Endometrial microvascular endothelial cells (primary cell): ENCODE measurements around the gene KAT2B. TPM values are rescaled to one million over a fixed set of nuclear protein-coding genes. Genes with fewer than 3 reads are reported as not detected.
"Not testable (repeated sequence)": the region's sequence is repeated elsewhere in the genome, so short reads cannot be mapped to it uniquely, and the experiment has no call there.

ENCODE experiments used
- in situ Hi-C: cut with HindIII; loops from 2 replicates; pipeline ENCODE4 v1.10.0; 2017; ENCODE audit warnings: low sequenced_read_pairs, low pct_unique_long_range_greater_than_20kb; ENCODE audit errors: inconsistent ontology term
- total RNA-seq: library from RNA; depleted of rRNA; stranded (reverse); fragments of >200 nt; gene quantifications from one replicate; pipeline ENCODE4 v1.2.3, GENCODE V29; 2015; ENCODE audit errors: inconsistent ontology term

Gene KAT2B
- total RNA-seq = 11.7 TPM

DNA sequence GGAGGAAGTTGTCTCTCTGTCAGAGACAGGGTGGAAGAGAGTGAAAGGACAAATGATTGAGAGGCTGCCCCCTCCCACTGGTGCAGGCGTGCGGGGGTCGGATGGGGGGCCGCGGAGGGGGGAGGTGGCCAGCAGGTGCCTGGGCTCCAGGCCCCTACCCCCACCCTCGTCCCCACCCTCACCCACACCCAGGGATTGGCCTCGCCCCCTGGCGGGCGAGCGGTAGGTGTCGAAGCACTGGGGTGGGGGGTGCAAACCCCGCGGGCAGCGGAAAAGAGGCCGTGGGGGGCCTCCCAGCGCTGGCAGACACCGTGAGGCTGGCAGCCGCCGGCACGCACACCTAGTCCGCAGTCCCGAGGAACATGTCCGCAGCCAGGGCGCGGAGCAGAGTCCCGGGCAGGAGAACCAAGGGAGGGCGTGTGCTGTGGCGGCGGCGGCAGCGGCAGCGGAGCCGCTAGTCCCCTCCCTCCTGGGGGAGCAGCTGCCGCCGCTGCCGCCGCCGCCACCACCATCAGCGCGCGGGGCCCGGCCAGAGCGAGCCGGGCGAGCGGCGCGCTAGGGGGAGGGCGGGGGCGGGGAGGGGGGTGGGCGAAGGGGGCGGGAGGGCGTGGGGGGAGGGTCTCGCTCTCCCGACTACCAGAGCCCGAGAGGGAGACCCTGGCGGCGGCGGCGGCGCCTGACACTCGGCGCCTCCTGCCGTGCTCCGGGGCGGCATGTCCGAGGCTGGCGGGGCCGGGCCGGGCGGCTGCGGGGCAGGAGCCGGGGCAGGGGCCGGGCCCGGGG, at the start of gene KAT2B:
Gene KAT2B (plus strand): TSS at position 682 of the 783 bp plus-strand sequence. CDS start 32 bp downstream, at position 714.
- in situ Hi-C loops = no loop called here

DNA sequence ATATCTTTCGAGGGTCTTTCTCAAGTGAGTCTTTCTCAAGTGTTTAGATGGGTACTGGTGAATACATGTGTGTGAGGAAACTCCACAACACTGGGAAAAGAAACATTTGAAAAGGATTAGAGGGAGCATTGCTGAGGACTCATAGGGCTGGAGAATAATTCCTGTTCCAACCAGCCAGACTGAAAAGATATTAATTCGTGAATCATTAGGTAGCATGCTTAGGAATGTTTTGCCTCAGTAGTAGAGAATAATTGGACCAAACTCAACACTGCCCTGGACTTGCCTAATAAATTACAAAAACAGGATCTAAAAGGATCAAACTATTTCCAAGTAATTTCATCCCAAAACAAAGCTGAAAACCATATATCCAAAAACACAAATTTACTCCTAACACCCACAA, 45.5 kb upstream of the KAT2B start:
- in situ Hi-C loops = no loop called here

DNA sequence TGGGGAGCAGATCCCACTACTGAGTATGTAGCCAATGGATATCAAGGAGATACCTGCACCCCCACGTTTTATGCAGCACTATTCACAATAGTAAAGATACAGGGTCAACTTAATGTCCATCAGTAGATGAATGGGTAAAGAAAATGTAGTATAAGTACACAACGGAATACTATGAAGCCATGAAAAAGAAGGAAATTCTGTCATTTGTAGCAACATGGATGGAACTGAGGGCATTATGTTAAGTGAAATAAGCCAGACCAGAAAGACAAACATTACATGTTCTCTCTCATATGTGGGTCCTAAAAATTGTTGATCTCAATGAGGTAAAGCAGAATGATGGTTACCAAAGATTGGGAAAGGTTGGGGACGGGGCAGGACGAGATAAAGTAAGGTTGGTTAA, 42.7 kb upstream of the KAT2B start:
- in situ Hi-C loops = no loop called here

DNA sequence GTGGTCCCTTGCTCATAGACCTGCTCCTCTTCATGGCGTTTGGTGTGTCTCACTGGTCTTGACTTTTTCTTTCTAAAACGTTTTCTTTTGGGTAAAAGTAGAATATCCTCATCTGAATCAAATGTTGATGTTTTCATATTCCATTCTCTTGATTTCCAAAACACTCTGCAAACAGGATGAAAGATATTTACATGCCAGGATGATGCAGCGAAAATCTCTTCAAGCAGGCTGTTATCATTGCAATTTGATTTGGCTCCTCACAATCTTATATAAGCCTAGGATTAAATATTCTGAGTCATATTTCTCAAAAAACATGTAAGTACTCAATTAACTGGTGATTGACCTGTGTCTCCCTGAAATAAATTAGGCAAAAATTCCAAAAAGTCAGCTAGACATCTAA, 38.3 kb upstream of the KAT2B start:
- in situ Hi-C loops = no loop called here

DNA sequence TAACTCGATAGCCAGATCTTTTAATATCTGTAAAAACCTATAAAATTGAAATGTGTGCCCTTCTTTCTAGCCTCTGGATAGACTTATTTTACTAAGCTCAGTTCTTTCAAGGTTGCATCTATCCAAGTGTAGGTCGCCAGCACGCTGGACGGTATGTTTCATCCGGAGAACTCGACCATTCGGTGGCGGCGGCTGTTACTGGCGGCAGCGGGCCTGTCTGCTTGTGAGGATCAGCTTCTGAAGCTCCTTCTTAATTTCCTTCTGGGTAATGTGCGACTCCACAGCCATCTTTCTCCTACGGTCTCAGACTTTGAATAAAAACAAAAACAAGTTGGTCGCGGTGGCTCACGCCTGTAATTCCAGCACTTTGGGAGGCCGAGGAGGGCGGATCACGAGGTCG, 32.3 kb upstream of the KAT2B start:
- in situ Hi-C loops = no loop called here

DNA sequence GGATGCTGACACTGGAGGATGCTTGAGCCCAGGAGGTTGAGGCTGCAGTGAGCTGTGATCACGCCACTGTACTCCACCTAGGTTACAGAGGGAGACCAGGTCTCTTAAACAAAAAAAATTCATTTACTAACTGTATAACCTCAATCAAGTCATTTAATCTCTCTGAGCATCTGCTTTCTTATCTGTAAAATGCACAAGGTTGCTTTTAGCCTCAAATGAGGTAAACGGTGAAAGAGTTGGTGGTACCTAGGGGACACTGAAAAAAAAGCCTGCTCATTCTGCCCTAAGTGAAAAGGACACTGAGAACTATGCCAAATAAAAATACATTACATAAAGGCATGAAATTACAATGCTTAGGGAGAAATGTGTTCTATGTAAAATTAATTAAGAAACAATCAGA, 31.6 kb upstream of the KAT2B start:
- in situ Hi-C loops = no loop called here

DNA sequence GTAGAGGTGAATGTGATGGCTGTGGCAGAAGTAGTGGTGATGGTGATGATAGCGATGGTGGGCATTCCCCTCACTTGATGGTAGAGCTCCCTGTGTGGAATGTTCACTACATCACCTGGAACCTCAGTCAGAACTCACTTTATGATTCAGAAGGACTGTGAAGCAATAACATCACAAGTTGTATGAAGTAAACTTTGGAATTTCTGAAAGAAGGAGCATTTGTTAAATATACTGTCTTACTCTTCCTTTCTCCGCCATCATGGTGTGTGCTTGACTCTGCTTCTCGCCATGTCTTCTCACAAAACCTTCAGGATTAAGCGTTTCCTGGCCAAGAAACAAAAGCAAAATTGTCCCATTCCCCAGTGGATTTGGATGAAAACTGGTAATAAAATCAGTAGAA, 28.1 kb upstream of the KAT2B start, which contains the start of gene PP2D1:
Gene PP2D1 (minus strand): TSS at position 101 of the 400 bp plus-strand sequence. CDS start 192 bp downstream, outside the sequence.
- in situ Hi-C loops = no loop called here

DNA sequence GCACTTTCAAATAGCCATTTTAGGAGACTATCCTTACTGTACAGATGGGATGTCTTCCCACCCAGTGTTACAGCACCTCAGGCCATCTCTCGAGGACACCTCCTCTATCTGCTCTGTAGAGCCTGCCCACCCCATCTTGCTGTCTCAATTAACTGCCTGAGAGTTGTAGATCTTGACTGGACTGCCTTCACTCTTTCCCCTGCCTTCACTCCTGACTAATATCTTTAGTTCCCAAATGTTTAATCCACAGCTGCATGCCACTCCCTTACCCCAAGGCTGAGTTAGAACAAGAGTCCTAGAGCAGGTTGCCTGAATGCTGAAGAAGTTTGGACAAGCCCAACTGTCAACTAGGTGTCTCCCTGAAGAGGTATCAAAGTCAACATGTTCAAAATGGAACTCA, 26.9 kb upstream of the KAT2B start:
- in situ Hi-C loops = no loop called here

DNA sequence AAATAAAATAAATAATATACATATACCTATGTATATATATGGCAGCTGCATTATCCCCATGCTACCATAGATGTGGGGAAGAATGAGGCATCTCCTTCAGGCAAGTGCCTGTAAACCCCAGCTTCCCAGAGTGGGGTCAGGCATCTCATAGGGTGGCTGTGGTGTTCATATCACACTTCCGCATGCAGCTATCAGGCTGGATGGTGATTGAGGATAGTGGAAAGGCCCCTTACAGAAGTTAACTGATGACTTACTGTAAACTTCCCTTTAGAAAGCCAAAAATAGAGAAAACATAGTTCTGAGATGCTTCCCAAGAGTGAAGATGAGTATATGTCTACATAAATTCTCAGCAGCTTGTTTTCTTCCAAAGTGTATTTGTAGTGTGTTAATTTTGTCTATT, 24.7 kb upstream of the KAT2B start:
- in situ Hi-C loops = no loop called here

DNA sequence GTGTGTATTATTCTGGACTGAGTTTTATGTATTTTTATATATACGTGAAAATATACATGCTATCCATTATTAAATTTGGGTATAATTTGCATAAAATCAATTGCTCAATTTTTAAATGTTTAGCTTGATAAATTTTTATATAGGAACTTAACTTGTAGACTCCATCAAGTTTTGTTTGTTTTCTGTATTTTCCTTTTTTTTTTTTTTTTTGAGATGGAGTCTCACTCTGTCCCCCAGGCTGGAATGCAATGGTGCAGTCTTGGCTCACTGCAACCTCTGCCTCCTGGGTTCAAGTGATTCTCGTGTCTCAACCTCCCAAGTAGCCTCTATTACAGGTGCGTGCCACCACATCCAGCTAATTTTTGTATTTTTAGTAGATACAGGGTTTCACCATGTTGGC, 24.2 kb upstream of the KAT2B start:
- in situ Hi-C loops = not testable (repeated sequence)

DNA sequence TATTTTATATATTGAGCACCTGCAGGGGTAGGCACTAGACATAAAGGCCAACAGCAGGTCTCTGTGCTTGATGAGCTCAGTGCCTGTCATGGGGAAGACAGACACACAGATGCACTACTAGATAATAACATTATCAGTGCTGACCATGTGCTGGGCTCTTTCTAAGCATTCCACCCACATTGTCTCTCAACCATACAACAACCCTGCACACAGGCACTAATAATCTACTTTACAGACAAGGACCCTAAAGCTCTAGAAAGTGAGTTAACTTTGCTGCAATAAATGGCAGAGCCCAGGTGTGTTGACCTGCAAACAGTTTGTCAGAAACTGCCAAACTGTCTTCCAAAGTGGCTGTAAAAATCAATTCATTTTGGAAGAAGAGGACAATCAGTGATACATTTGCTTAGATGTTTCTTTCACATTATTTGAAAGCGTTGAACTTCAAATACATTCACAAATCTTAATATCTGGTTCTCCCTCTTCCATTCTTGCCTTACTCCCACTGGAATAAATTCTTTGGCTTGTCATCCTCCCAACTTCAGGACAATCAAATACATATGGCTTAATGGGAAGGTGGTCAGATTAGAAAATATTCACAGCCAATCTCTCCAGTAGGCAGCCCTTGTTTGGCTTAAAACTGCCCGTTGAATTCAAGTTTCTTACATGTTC, 17.2 kb upstream of the KAT2B start:
- in situ Hi-C loops = no loop called here

DNA sequence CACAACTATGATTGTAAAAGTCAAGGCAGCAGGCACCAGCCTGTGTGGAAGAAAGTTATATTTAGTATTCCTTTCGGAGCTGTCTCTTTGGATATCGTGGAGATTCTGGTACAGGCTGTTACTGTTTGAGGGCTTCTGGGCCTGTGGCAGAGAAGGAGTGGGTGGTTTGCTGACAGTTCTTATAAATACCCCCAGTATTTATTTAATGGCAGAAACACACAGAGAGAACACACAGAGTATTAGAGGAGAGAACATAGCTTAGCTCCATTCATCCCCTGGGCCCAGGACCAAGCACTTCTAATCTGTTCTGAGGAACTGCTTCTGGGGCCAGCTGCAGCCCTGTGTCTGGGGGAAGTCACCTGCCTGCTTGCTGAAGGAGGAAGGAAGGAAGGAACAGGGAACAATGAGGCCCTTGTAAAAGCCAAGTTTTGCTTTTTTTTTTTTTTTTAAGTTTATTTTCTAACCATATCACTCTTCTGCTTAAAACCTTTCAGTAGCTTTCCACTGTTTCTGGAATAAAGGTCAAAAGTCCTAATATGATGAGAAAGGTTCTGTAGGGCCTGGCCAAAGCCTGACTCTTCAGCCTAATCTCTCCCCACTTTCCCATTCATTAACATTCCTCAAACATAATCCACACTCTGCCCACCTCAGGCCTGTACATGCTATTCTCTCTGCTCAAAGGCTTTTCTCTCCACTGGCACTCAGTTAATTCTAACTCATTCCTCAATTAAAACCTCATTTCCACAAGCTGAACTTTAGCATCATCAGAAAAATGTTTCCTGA, 16.4 kb upstream of the KAT2B start:
- in situ Hi-C loops = no loop called here

DNA sequence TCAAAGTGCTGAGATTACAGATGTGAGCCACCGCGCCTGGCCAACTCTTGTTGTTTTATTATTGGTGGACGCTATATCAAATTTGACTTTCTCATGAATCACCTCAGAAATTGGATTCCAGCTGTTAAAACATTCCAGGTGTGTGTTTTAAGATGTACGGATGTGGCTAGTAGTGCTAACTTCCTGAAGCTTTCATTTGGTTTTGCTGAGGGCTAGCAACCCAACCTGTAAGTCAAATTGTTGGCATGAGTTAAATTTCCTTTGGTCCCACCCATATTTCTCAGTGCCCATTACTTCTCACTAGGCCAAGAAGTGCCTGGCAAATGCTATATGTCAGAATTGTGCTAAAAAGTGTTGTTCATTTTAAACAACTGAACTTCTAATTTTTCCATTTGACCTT, 13.1 kb upstream of the KAT2B start:
- in situ Hi-C loops = no loop called here

DNA sequence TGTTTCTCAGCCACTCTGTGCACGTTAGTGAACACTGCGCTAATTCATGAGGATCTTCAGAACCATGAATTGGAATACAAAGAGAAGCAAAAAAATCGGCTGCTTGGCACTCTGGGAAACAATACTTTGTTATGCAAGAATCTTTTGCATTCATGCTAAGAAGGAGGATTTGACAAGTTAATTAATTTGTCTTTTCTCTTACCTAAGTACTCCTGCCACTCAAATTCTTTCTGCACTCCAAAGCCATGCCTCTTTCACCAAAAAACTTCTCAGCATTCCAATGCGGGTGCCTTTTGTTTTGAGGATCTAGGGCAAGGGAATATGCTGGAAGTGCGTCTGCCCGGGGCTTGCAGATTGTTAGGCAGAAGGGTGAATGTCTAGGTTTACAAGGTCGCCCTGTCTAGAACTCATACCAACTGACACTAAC, 11.3 kb upstream of the KAT2B start:
- in situ Hi-C loops = no loop called here

DNA sequence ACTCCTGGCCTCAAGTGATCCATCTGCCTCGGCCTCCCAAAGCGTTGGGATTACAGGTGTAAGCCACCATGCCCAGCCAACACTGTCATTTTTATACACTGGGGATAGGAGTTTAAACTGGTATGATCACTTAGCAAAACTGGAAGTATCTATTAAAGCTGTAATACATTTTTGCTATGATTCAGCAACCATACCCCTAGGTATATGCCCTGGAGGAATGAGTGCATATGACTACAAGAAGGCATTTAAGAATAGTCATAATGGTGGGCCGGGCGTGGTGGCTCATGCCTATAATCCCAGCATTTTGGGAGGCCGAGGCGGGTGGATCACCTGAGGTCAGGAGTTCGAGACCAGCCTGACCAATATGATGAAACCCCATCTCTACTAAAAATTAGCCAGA, 8.3 kb upstream of the KAT2B start:
- in situ Hi-C loops = not testable (repeated sequence)

DNA sequence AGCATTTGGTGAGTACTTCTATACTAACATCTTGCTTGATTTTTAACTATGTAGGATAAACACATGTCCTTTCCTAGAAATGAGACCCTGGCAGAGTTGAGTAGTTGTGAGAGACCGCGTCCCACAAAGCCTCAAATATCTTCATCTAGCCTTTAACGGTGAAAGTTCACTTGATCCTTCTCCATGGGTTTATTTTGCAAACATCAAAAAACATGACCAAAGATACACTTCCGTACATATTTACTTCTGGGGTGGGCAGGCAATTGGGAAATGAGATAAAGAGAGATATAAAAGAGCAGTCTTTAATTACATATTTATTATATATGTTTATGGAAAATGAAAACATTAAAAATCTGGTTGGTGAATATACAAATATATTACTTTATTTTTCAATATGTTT, 5.2 kb upstream of the KAT2B start:
- in situ Hi-C loops = no loop called here

DNA sequence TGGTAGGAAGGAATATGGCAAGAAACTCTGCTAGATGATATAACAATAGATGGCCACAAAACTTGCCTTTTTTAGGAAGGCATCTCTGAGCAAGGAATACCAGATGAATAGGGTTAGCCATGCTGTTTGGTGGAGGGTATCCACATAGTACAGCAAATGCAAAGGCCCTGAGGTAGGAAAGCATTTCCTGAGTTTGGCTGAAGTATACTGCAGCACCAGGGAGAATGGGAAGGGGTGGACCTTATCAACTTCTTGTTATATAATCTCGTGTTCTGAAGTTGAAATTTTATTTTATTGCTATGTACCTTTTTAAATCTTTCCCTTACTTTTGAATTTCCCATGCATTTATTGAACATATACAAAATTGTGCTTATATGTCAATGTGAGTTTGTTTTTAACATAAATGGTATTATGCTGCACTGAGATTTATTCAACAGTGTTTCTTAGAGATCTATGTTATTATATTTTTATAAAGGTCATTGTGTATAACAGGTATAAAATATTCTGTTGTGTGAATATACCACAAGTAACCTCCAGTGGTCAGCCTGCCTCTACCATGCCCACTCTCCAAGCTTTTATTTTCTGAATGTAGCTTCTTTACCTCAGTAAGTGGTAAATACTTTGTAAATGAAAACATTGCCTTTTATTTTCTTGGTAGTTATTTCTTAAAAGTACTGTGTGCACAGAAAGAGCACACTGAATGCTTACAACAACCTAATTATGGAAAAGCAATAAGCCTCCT, 2.8 kb upstream of the KAT2B start:
- in situ Hi-C loops = no loop called here

DNA sequence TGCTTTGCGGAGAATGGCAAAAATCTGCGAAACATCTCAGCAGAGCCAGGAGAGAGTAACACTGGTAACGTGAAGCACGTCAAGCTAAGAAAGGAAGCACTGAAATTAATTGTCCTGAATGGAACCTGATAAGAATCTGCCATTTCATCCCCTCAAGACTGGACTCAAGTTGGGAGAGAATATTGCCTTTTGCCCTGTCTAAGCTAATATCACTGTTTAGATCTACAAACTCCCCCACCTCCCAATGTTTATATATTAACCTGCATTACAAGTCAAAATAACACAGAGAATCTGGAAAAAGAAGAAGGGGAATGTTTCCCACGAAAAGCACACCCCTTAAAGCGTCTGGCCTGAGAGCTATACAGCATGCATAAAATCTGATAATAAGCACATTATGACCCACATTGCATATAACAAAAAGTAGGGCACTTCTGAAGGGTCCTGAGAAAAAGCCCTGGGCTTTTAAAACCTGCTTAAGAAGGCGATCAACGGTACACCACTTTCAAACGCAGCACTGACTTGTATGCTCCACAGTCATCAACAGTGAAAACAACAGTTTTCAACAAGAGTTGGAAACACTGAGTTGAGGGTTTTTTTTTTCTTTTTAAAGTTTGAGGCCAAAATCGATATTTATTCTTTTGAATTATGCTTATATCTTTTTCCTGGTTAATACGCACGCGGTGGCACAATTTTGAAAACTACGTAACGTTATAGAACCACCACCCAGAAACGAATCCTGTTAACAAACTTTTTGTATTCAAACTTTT, 1.4 kb upstream of the KAT2B start:
- in situ Hi-C loops = no loop called here

DNA sequence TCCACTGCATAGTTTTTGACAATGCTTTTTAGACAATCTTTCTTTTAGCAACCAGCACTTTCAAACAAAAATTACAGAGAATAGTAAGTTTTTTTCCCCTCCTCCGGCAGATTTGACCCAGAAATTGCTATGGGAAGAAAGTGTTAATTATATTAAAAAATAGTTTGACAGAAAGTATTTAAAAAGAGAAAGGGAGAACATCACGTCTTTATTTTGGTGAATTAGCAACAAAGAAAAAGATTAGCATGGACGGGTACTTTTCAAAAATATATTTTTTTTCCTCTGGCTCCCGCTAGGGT, 831 bp upstream of the KAT2B start:
- in situ Hi-C loops = no loop called here
